CD4-positive, alpha-beta T cell treated with Interleukin-15 for 4 hours (primary cell): ENCODE measurements around the gene PGM2.

Source experiments
- DNase-seq: peaks from one replicate; pipeline ENCODE4 v3.0.0-alpha.2; 2020; ENCODE audit warnings: low spot score

Gene PGM2

GRCh38 chr4:37864786-37865185, 38.3 kb downstream of the PGM2 start:
- DNase-seq: no peak

DNA sequence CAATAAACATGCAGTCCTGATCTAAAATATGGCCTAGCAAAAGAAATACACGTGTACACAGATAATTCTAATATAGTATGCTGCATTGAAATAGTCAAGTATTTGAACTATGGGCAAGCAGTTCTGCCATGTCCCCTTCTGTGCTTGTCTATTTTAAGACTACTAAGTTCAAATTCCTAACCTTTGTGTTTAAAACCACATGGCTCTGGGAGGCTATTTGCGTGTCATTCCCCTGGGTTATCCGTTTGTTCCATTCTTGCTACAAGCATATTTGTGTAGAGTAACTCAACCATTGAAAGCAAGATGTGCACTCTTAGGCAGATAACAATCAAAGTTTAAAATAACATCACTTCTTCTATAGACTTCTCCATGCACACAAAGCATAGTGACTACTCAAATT, 39.0 kb downstream of the PGM2 start:
- DNase-seq: no peak

DNA sequence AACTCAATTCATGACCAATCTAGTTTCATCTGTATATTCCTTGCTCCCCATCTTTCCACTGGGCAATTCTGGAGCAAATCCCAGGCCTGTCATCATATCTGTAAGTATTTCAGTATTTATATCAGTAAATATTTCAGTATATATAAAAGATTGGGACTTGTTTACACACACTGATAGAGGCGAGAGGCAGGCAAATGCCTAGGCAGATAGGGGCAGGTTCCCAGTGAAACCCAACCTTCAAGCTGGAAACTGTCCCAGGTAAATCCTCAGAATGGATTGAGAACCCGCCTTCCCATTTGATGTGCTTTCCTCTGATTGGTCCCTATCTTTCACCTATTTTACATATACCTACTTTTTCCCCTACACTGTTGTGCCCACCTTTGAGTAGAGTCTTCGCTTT, 40.6 kb downstream of the PGM2 start:
- no peak for DNase-seq

DNA sequence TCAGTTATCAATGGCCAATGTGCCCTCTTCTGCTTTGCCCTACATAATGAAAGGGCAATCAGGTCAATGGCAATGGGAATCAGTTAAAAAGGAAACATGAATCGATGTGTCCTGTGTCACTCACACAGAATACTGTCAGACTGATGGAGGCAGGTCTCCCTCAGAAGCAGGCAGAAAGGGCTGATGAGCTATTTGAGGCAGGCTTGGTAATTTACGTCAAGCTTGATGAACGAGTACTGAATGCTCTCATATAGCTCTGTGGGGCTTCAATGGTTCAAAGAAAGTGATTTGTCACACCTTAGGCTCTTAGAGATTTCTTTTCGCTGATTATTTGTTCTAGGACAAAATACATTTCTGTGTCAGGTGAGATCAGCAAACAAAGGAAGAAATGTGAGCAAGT, 41.8 kb downstream of the PGM2 start:
- no peak for DNase-seq

DNA sequence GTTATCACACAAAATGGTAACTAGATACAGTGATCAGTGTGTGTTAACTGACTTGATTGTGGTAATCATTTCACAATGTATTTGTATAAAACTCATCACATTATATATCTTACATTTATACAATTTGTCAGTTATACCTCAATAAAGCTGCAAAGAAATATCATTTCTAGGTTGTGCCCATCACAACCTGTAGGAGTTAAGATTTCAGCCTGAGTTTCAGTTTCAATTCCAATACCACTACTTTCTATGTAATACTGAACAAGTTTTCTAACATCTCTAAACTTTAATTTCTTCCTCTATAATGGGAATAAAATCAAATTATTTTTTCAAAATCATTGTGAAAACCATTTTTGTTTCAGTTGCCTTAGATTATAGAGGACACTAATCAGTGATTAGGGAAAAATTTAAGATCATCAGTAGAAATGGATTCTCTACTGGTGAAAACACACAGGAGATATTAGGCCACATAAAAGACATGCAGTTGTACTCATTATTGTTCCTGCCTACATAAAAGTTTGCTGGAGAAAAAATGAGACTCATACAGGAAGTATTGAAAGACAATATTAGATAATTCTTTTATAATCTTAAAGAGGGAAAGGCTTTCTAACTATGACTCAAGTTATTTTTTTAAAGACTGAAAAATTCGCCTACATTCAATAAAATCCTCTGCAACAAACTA, 46.0 kb downstream of the PGM2 start:
- DNase-seq: no peak

- DNase-seq: no peak
Measured at GRCh38 chr4:37873386-37873785, 46.9 kb downstream of the PGM2 start.

- no peak for DNase-seq
Measured at GRCh38 chr4:37876156-37876555, 49.7 kb downstream of the PGM2 start.

- DNase-seq: no peak
Measured at GRCh38 chr4:37879365-37879764, 52.9 kb downstream of the PGM2 start.

- no peak for DNase-seq
Measured at GRCh38 chr4:37881811-37882210, 55.3 kb downstream of the PGM2 start.

- DNase-seq: no peak
Measured at GRCh38 chr4:37882665-37883296, 56.3 kb downstream of the PGM2 start.

- no peak for DNase-seq
Measured at GRCh38 chr4:37884855-37885487, 58.5 kb downstream of the PGM2 start.

DNA sequence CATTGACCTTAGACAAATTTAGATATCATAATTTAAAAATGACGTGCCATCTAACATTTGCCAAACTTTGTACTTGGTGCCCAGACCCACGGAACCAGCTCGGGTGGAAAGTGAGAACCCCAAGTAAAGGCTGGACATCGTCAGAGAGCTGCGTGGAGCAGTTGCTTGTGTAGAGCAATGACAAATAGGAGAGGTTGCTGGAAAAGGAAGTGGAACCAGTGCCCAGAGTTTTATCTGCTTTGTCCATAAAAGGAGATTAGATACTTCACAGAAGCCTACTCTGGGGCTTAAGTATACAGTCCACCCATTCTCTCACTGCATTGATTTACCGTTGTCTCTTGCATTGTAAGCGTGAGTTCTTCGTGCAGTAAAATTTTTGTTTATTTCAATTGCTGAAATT, 59.0 kb downstream of the PGM2 start:
- DNase-seq: no peak

- DNase-seq: peak; percentile 28
Measured at GRCh38 chr4:37889849-37890800, 63.6 kb downstream of the PGM2 start.

- DNase-seq: no peak
Measured at GRCh38 chr4:37890801-37891259, 64.3 kb downstream of the PGM2 start, which contains the start of gene TBC1D1. Gene TBC1D1, plus strand, starts transcription at chr4:37891084. Its CDS starts 11,012 bp downstream, at chr4:37902096.

DNA sequence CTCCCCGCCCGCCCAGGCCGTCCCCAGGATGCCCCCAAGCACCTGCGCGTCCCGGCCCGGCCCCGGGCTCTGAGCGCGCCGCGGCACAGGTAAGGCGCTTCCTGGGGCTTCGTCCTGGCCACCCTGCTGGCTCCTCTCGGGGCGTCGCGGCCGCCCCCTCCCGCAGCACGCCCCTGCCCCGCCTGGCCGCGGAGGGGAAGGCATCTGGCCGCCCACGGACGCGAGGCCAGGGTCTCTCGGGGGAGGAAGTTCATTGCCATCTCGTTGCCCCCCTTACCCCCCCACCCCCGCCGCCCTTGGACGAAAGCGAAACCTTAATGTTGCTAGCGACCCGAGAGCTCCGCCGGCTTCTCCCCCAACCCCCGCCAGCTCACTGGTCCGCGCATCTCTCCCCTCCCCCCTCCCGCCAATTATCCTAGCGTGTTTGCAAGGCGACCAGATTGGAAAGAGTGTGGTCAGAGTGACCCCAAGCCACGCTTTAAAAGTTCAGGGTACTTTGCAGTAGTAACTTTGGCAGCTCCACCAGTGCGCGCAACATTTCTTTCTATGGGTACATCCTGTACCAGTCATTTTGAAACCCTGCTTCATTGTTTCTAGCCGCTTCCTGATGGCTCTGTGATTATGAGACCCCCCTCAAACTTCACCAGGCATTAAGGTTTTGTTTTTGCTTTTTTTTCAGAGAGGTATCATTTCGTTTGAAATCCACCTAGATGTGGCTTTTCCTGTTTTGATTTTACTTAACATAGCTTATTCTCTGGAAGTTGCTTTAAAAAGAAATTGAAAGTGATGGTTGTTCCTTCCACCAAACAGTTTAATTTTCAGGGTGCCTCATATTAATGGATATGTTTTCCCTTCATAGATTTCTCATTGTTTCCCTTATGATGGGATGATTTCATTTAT, 65.0 kb downstream of the PGM2 start:
- peak; percentile 44 for DNase-seq

GRCh38 chr4:37892641-37893040, 66.2 kb downstream of the PGM2 start:
- peak; percentile 55 for DNase-seq

DNA sequence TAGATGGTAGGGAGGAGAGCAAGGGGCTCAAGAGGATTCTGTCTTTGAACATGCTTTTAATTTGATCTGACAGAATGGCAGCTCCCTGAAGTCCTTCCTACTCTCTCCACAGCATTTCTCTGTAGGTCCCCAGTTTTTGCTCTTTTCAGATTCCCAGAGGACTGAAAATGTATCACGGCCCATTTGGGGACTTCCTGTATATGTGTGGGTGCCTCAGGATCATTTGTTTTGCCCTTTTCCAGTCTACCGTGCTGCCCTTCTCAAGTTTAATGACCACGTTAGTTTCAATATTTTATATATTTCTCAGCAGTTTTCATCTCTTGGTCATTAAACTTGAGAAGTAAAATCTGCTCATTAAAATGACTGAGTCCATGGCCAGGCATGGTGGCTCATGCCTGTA, 66.7 kb downstream of the PGM2 start:
- DNase-seq: no peak

- no peak for DNase-seq
Measured at GRCh38 chr4:37895271-37895670, 68.8 kb downstream of the PGM2 start.

DNA sequence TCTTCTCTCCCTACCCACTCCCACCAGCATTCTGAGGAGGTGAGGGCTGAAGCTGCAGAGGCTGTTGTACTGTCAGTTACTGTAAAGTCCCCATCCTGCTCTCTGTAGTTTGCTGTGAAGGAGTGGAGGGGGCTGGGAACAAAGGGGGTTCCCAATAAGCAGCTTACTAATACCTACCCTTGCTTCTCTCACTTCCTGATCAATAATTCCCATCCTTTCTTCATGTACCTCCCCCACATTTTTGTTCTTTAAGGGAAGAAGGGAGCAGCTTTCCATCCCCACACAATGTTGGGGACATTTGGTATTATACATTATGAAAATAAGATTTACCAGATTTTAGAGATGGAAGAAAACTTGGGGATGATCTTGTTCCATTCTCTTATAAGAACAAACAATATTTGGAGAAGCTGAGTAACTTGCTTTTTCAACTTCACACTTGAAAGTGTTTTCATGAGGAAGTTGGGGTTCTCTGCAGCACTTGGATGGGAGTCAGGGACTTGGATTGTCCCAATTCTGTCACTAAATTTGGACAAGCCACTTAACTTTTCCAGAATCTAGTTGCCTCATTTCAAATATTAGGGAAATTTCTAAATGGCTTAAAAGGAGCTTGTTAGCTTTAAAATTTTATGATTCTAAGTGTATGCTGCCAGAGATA, 69.8 kb downstream of the PGM2 start:
- DNase-seq: no peak

DNA sequence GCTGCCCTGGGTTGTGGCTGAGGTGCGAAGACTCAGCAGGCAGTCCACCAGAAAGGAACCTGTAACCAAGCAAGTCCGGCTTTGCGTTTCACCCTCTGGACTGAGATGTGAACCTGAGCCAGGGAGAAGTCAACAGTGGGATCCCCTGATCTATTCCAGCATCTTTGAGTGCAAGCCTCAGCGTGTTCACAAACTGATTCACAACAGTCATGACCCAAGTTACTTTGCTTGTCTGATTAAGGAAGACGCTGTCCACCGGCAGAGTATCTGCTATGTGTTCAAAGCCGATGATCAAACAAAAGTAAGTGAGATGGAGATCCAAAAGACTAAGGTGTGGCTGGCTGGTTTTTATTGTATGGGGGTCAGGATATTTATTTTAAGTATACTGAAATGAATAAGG, 75.7 kb downstream of the PGM2 start:
- DNase-seq: no peak
